ENCODE data around the gene NR6A1. TPM values are rescaled to one million over a fixed set of nuclear protein-coding genes. Genes with fewer than 3 reads are reported as not detected.

Gene NR6A1
- polyA plus RNA-seq, 1 experiment: 0.25 TPM

GRCh38 chr9:124624735-124624992 lies 146.4 kb downstream of the NR6A1 start:
- no peak overlapping the region for H3K4me3 ChIP-seq (ENCODE audit: low read depth, low read length)
- H3K36me3 ChIP-seq (ENCODE audit: control insufficient read depth, insufficient read depth, low read length): no peaks in the 10 kb centered on the region
- no peak for TF ChIP-seq CTCF (IDR thresholded peaks at IDR 0.05; ENCODE audit: insufficient read depth, low read depth, low read length)
- DNase-seq (ENCODE audit: low read depth): no peak
- ChIA-PET CTCF (interaction anchor here (0.6 to 5.5 kb wide), 5 partner anchors 9 to 139 kb away, joined by 3 to 37 read pairs (median 4); no protein-coding TSS in a partner anchor), POLR2A (no interaction called here)
- H3K27me3 ChIP-seq (ENCODE audit: control insufficient read depth, insufficient read depth, low read length): no peaks in the 10 kb centered on the region

GRCh38 chr9:124623966-124624734 lies 147.0 kb downstream of the NR6A1 start:
- ChIA-PET POLR2A (no interaction called here), CTCF (interaction anchor here (0.7 to 5.5 kb wide), 5 partner anchors 9 to 88 kb away, joined by 3 to 37 read pairs (median 4); no protein-coding TSS in a partner anchor)
- Histone ChIP-seq H3K27me3 (ENCODE audit: control insufficient read depth, insufficient read depth, low read length) (no peaks in the 10 kb centered on the region), H3K36me3 (ENCODE audit: control insufficient read depth, insufficient read depth, low read length) (no peaks in the 10 kb centered on the region), H3K4me3 (ENCODE audit: low read depth, low read length) (no peak overlapping the region)
- TF ChIP-seq CTCF (IDR thresholded peaks at IDR 0.05; ENCODE audit: insufficient read depth, low read depth, low read length): no peak
- DNase-seq (ENCODE audit: low read depth): no peak

GRCh38 chr9:124622882-124623281 lies 148.2 kb downstream of the NR6A1 start:
- DNase-seq (ENCODE audit: low read depth): no peak
- POLR2A ChIA-PET: interaction anchor here (0.7 kb wide), 1 partner anchor 10 kb away, joined by 3 read pairs; no protein-coding TSS in a partner anchor
- no peak for TF ChIP-seq CTCF (IDR thresholded peaks at IDR 0.05; ENCODE audit: insufficient read depth, low read depth, low read length)
- Histone ChIP-seq H3K36me3 (ENCODE audit: control insufficient read depth, insufficient read depth, low read length) (no peaks in the 10 kb centered on the region), H3K27me3 (ENCODE audit: control insufficient read depth, insufficient read depth, low read length) (no peaks in the 10 kb centered on the region), H3K4me3 (ENCODE audit: low read depth, low read length) (no peak overlapping the region)
- CTCF ChIA-PET: interaction anchor here (0.9 to 5.5 kb wide), 6 partner anchors 9 to 121 kb away, joined by 3 to 37 read pairs (median 4); no protein-coding TSS in a partner anchor

GRCh38 chr9:124621371-124622328 lies 149.5 kb downstream of the NR6A1 start:
- no peak for TF ChIP-seq CTCF (IDR thresholded peaks at IDR 0.05; ENCODE audit: insufficient read depth, low read depth, low read length)
- no peaks in the 10 kb centered on the region for H3K36me3 ChIP-seq (ENCODE audit: control insufficient read depth, insufficient read depth, low read length)
- no peak for DNase-seq (ENCODE audit: low read depth)
- CTCF ChIA-PET: interaction anchor here (0.9 to 2.1 kb wide), 6 partner anchors 19 to 143 kb away, joined by 3 to 11 read pairs (median 3); no protein-coding TSS in a partner anchor
- POLR2A ChIA-PET: interaction anchor here (0.7 kb wide), 1 partner anchor 11 kb away, joined by 3 read pairs; no protein-coding TSS in a partner anchor
- no peaks in the 10 kb centered on the region for H3K27me3 ChIP-seq (ENCODE audit: control insufficient read depth, insufficient read depth, low read length)
- H3K4me3 ChIP-seq (ENCODE audit: low read depth, low read length): no peak overlapping the region

GRCh38 chr9:124618476-124618875 lies 152.6 kb downstream of the NR6A1 start:
- no peaks in the 10 kb centered on the region for H3K27me3 ChIP-seq (ENCODE audit: control insufficient read depth, insufficient read depth, low read length)
- ChIA-PET POLR2A (no interaction called here), CTCF (interaction anchor here (1.0 to 9.1 kb wide), 14 partner anchors 9 to 147 kb away, joined by 3 to 204 read pairs (median 9); no protein-coding TSS in a partner anchor)
- TF ChIP-seq CTCF (IDR thresholded peaks at IDR 0.05; ENCODE audit: insufficient read depth, low read depth, low read length): no peak
- no peak overlapping the region for H3K4me3 ChIP-seq (ENCODE audit: low read depth, low read length)
- no peak for DNase-seq (ENCODE audit: low read depth)
- H3K36me3 ChIP-seq (ENCODE audit: control insufficient read depth, insufficient read depth, low read length): no peaks in the 10 kb centered on the region

All from BJ (cell line).